Medulla oblongata (tissue), 1 donor: Measurements from ENCODE around the gene IFT52.
"Not testable (repeated sequence)": the region's sequence is repeated elsewhere in the genome, so short reads cannot be mapped to it uniquely, and the experiment has no call there.

Experiments used
- DNase-seq: peaks from one replicate; pipeline ENCODE4 v3.0.0-alpha.2; 2015; ENCODE audit errors: extremely low spot score

IFT52 gene

GRCh38 chr20:43650997-43651525 is 60.3 kb downstream of the IFT52 start:
- DNase-seq: no peak

GRCh38 chr20:43651650-43652184 is 61.0 kb downstream of the IFT52 start:
- DNase-seq: not testable (repeated sequence)

GRCh38 chr20:43653966-43654365 is 63.2 kb downstream of the IFT52 start:
- no peak for DNase-seq

- DNase-seq: not testable (repeated sequence)
Measured at GRCh38 chr20:43655176-43655575, 64.4 kb downstream of the IFT52 start.

GRCh38 chr20:43655937-43656336 is 65.2 kb downstream of the IFT52 start:
- DNase-seq: no peak

GRCh38 chr20:43658069-43658722 is 67.5 kb downstream of the IFT52 start:
- DNase-seq: no peak

- DNase-seq: no peak
Measured at GRCh38 chr20:43658723-43659419, 68.1 kb downstream of the IFT52 start.

- no peak for DNase-seq
Measured at GRCh38 chr20:43662943-43663655, 72.4 kb downstream of the IFT52 start.

GRCh38 chr20:43665466-43666176 is 74.9 kb downstream of the IFT52 start:
- no peak for DNase-seq

GRCh38 chr20:43666376-43667328 is 75.9 kb downstream of the IFT52 start, which contains the start of gene MYBL2:
TSS of gene MYBL2 (plus strand) at chr20:43667114. CDS start at chr20:43667284, 170 bp downstream.
- no peak for DNase-seq

GRCh38 chr20:43667341-43668132 is 76.8 kb downstream of the IFT52 start:
- no peak for DNase-seq

- no peak for DNase-seq
Measured at GRCh38 chr20:43669332-43669731, 78.6 kb downstream of the IFT52 start.

- DNase-seq: no peak
Measured at GRCh38 chr20:43670423-43670822, 79.7 kb downstream of the IFT52 start.

GRCh38 chr20:43676368-43676767 is 85.6 kb downstream of the IFT52 start:
- no peak for DNase-seq

GRCh38 chr20:43680981-43681380 is 90.2 kb downstream of the IFT52 start:
- no peak for DNase-seq

GRCh38 chr20:43681468-43681942 is 90.8 kb downstream of the IFT52 start:
- DNase-seq: no peak

GRCh38 chr20:43681991-43682410 is 91.3 kb downstream of the IFT52 start:
- DNase-seq: no peak

GRCh38 chr20:43682446-43682845 is 91.7 kb downstream of the IFT52 start:
- DNase-seq: no peak

GRCh38 chr20:43686820-43687219 is 96.1 kb downstream of the IFT52 start:
- DNase-seq: no peak
